Neural cell (in vitro differentiated cells): Measurements from ENCODE around the gene PKNOX2. TPM values are rescaled to one million over a fixed set of nuclear protein-coding genes. Genes with fewer than 3 reads are reported as not detected.

Source experiments
- H2AFZ ChIP-seq: fragments of 200-600, 300-800 bp; sonication (generic), shearing (Covaris generic); 2 replicates; pipeline ENCODE4 v1.6.0; 2014; ENCODE audit warnings: low read depth, mild to moderate bottlenecking, antibody characterized with exemption, low read length, moderate library complexity
- H3F3A ChIP-seq: fragments of 200-600 bp; shearing (Covaris generic); 2 replicates; pipeline ENCODE4 v1.6.1; 2016; ENCODE audit warnings: mild to moderate bottlenecking, moderate library complexity, mixed read lengths, antibody characterized with exemption, low read length; ENCODE audit not compliant: insufficient read depth, poor library complexity, severe bottlenecking
- H3K27ac ChIP-seq: fragments of 200-600, 300-800 bp; sonication (generic), shearing (Covaris generic); 2 replicates; pipeline ENCODE4 v1.5.1; 2014; ENCODE audit warnings: mild to moderate bottlenecking, low read length, moderate library complexity
- H3K27me3 ChIP-seq: fragments of 300-800, 200-600 bp; sonication (generic), shearing (Covaris generic); 2 replicates; pipeline ENCODE4 v1.6.0; 2014; ENCODE audit warnings: mild to moderate bottlenecking, low read depth, low read length, moderate library complexity; ENCODE audit not compliant: insufficient read depth
- H3K36me3 ChIP-seq: fragments of 300-800, 200-600 bp; sonication (generic), shearing (Covaris generic); 2 replicates; pipeline ENCODE4 v1.5.1; 2014; ENCODE audit warnings: mild to moderate bottlenecking, antibody characterized with exemption, low read length, moderate library complexity; ENCODE audit not compliant: insufficient read depth
- H3K4me2 ChIP-seq: fragments of 300-800, 200-600 bp; sonication (generic), shearing (Covaris generic); 2 replicates; pipeline ENCODE4 v1.6.0; 2014; ENCODE audit warnings: mild to moderate bottlenecking, low read length
- H3K4me3 ChIP-seq: fragments of 300-800, 200-600 bp; sonication (generic), shearing (Covaris generic); 2 replicates; pipeline ENCODE4 v1.5.1; 2014; ENCODE audit warnings: mild to moderate bottlenecking, low read length, moderate library complexity
- H3K79me2 ChIP-seq: fragments of 200-600 bp; shearing (Covaris generic); replicated peaks from 2 replicates; pipeline ENCODE4 v1.6.0; 2014; ENCODE audit warnings: mild to moderate bottlenecking, low read length, moderate library complexity; ENCODE audit not compliant: insufficient read depth
- H3K9ac ChIP-seq: fragments of 300-800, 200-600 bp; sonication (generic), shearing (Covaris generic); 2 replicates; pipeline ENCODE4 v1.6.1; 2016; ENCODE audit warnings: mild to moderate bottlenecking, low read length, mixed read lengths
- H3K9me2 ChIP-seq: fragments of 200-600 bp; shearing (Covaris generic); 2 replicates; pipeline ENCODE4 v1.6.1; 2016; ENCODE audit warnings: mild to moderate bottlenecking, low read length, mixed read lengths; ENCODE audit not compliant: insufficient read depth
- H3K9me3 ChIP-seq: fragments of 200-600, 300-800 bp; sonication (generic), shearing (Covaris generic); 2 replicates; pipeline ENCODE4 v1.6.1; 2016; ENCODE audit warnings: mild to moderate bottlenecking, mixed run types, low read length, moderate library complexity, mixed read lengths
- H4K20me1 ChIP-seq: fragments of 200-600 bp; shearing (Covaris generic); 2 replicates; pipeline ENCODE4 v1.6.1; 2016; ENCODE audit warnings: mild to moderate bottlenecking, mixed run types; ENCODE audit not compliant: insufficient read depth
- EP300 ChIP-seq: fragments of 450-650 bp; conservative IDR thresholded peaks from 2 replicates; pipeline ENCODE4 v1.6.1; 2014; ENCODE audit warnings: antibody characterized with exemption, mild to moderate bottlenecking, moderate library complexity; ENCODE audit not compliant: poor library complexity, severe bottlenecking
- EZH2 ChIP-seq: fragments of 200-600, 300-800 bp; shearing (Covaris generic), sonication (generic); IDR thresholded peaks from 2 replicates; pipeline ENCODE4 v1.6.1; 2014; ENCODE audit warnings: antibody characterized with exemption, low read length, borderline replicate concordance, mild to moderate bottlenecking; ENCODE audit not compliant: insufficient read depth, poor library complexity, severe bottlenecking
- MXI1 ChIP-seq: fragments of 450-650 bp; conservative IDR thresholded peaks from 2 replicates; pipeline ENCODE4 v1.6.1; 2014; ENCODE audit warnings: antibody characterized with exemption, mild to moderate bottlenecking; ENCODE audit not compliant: poor library complexity, severe bottlenecking
- POLR2AphosphoS5 ChIP-seq: IDR thresholded peaks from 2 replicates; pipeline ENCODE4 v1.6.1; 2012
- RAD21 ChIP-seq: fragments of 450-650 bp; conservative IDR thresholded peaks from 2 replicates; pipeline ENCODE4 v1.6.1; 2014; ENCODE audit warnings: antibody characterized with exemption, mild to moderate bottlenecking, moderate library complexity
- REST ChIP-seq: IDR thresholded peaks from 2 replicates; pipeline ENCODE4 v1.6.1; 2012; ENCODE audit warnings: borderline replicate concordance
- SMC3 ChIP-seq: fragments of 450-650 bp; conservative IDR thresholded peaks from 2 replicates; pipeline ENCODE4 v1.6.1; 2014; ENCODE audit warnings: antibody characterized with exemption, mild to moderate bottlenecking, moderate library complexity; ENCODE audit not compliant: poor library complexity
- TAF1 ChIP-seq: IDR thresholded peaks from 2 replicates; pipeline ENCODE4 v1.6.1; 2012; ENCODE audit warnings: low read depth
- polyA plus RNA-seq: library from polyadenylated mRNA; depleted of rRNA; stranded (reverse); fragments of >200 nt; gene quantifications from 2 replicates; pipeline ENCODE4 v1.2.3, GENCODE V29; 2014
- TF ChIP-seq, protein P1 (sequence below): fragments of 450-650 bp; IDR thresholded peaks from 2 replicates; pipeline ENCODE4 v1.5.1; 2014; ENCODE audit warnings: antibody characterized with exemption, mild to moderate bottlenecking, moderate library complexity; ENCODE audit not compliant: poor library complexity, severe bottlenecking

PKNOX2 gene
- polyA plus RNA-seq, 1 donor from 2014 or later = 0.99 TPM

GRCh38 chr11:125256541-125257189 is 92.1 kb downstream of the PKNOX2 start:
- Histone ChIP-seq H3K9me3 (no peaks in the 10 kb centered on the region), H3K9ac (peak overlapping the region; percentile 18), H3F3A (no peaks in the 10 kb centered on the region), H2AFZ (no peak overlapping the region), H3K4me2 (no peak overlapping the region), H3K27ac (peak overlapping the region; percentile 2), H4K20me1 (no peaks in the 10 kb centered on the region), H3K9me2 (no peaks in the 10 kb centered on the region), H3K79me2 (no peaks in the 10 kb centered on the region), H3K27me3 (no peaks in the 10 kb centered on the region), H3K36me3 (no peaks in the 10 kb centered on the region), H3K4me3 (no peak overlapping the region)
- no peak for TF ChIP-seq POLR2AphosphoS5
- TF ChIP-seq RAD21 = no peak
- no peak for TF ChIP-seq SMC3
- TF ChIP-seq EP300 = no peak
- no peak for TF ChIP-seq TAF1
- TF ChIP-seq MXI1 = no peak
- no peak for TF ChIP-seq REST
- TF ChIP-seq EZH2 = no peak
- TF ChIP-seq, protein P1, sequence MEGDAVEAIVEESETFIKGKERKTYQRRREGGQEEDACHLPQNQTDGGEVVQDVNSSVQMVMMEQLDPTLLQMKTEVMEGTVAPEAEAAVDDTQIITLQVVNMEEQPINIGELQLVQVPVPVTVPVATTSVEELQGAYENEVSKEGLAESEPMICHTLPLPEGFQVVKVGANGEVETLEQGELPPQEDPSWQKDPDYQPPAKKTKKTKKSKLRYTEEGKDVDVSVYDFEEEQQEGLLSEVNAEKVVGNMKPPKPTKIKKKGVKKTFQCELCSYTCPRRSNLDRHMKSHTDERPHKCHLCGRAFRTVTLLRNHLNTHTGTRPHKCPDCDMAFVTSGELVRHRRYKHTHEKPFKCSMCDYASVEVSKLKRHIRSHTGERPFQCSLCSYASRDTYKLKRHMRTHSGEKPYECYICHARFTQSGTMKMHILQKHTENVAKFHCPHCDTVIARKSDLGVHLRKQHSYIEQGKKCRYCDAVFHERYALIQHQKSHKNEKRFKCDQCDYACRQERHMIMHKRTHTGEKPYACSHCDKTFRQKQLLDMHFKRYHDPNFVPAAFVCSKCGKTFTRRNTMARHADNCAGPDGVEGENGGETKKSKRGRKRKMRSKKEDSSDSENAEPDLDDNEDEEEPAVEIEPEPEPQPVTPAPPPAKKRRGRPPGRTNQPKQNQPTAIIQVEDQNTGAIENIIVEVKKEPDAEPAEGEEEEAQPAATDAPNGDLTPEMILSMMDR = no peak

GRCh38 chr11:125257190-125257579 is 92.6 kb downstream of the PKNOX2 start:
- Histone ChIP-seq H3K27me3 (no peaks in the 10 kb centered on the region), H4K20me1 (no peaks in the 10 kb centered on the region), H3K9ac (no peak overlapping the region), H3F3A (no peaks in the 10 kb centered on the region), H3K9me2 (no peaks in the 10 kb centered on the region), H2AFZ (no peak overlapping the region), H3K4me3 (no peak overlapping the region), H3K27ac (peak overlapping the region; percentile 2), H3K4me2 (no peak overlapping the region), H3K9me3 (no peaks in the 10 kb centered on the region), H3K79me2 (no peaks in the 10 kb centered on the region), H3K36me3 (no peaks in the 10 kb centered on the region)
- TF ChIP-seq EP300 (no peak), POLR2AphosphoS5 (no peak), MXI1 (no peak), REST (no peak), SMC3 (no peak), EZH2 (no peak), TAF1 (no peak), RAD21 (no peak)
- TF ChIP-seq, protein P1 = no peak
